GM12878 (cell line): ENCODE data around the gene MRPL32. TPM values are rescaled to one million over a fixed set of nuclear protein-coding genes. Genes with fewer than 3 reads are reported as not detected.

ENCODE experiments used
- ATAC-seq: fragments of 200-7000 bp; cut with Tn5 transposase; 3 replicates; pipeline ENCODE4 v1.9.1; 2020; ENCODE audit warnings: mild to moderate bottlenecking, moderate library complexity
- BruUV-seq: library from RNA; stranded (reverse); fragments of 400-500 nt; replicated peaks from 2 replicates; lab custom pipeline; 2021; lab: Mats Ljungman, UMichigan
- CTCF ChIA-PET: fragments of 300-600 bp; sonication (Branson Sonifier 250); formaldehyde crosslinking; extraction: SDS; loops from one replicate; lab custom pipeline; 2021; ENCODE audit warnings: inconsistent platforms; lab: Yijun Ruan, JAX
- POLR2A ChIA-PET: fragments of 350-600 bp; formaldehyde crosslinking; extraction: SDS; loops from one replicate; lab custom pipeline; 2021; ENCODE audit warnings: inconsistent platforms; lab: Charles Lee
- RAD21 ChIA-PET: fragments of 300-600 bp; sonication (Branson Sonifier 250); formaldehyde crosslinking; loops from one replicate; lab custom pipeline; 2023; ENCODE audit warnings: antibody characterized with exemption; ENCODE audit not compliant: unreplicated experiment; lab: Charles Lee
- SMC1A ChIA-PET: fragments of 300-600 bp; sonication (Branson Sonifier 250); formaldehyde crosslinking; loops from one replicate; lab custom pipeline; 2023; ENCODE audit not compliant: unreplicated experiment, uncharacterized antibody; lab: Charles Lee
- DNase-seq: peaks from one replicate; pipeline ENCODE4 v3.0.0-alpha.2; 2011; ENCODE audit warnings: low read depth, low spot score
- FAIRE-seq: peaks from 3 replicates; lab custom pipeline; 2011; peaks lifted over from hg19 to GRCh38; lab: Jason Lieb, UNC
- H2AFZ ChIP-seq: 2 replicates; pipeline ENCODE4 v1.6.0; 2011; ENCODE audit warnings: low read depth, low read length, control low read depth; ENCODE audit not compliant: control insufficient read depth
- H3K27ac ChIP-seq: 2 replicates; pipeline ENCODE4 v1.5.1; 2011; ENCODE audit warnings: control low read depth; ENCODE audit not compliant: control insufficient read depth, insufficient read depth
- H3K27me3 ChIP-seq, 2 experiments: replicated peaks in 1 of 2; 2 replicates each; pipeline versions ENCODE4 v1.6.0 to v1.6.1; 2011; ENCODE audit warnings: low read length in 1 of 2; ENCODE audit not compliant: control insufficient read depth in 2 of 2, insufficient read depth in 2 of 2
- H3K36me3 ChIP-seq, 2 experiments: 2 replicates each; pipeline ENCODE4 v1.5.1; 2011; ENCODE audit warnings: low read length in 1 of 2; ENCODE audit not compliant: control insufficient read depth in 2 of 2, insufficient read depth in 2 of 2
- H3K4me1 ChIP-seq: 2 replicates; pipeline ENCODE4 v1.6.1; 2011; ENCODE audit warnings: mild to moderate bottlenecking, low read length, moderate library complexity, mixed read lengths; ENCODE audit not compliant: control insufficient read depth, insufficient read depth
- H3K4me2 ChIP-seq: 2 replicates; pipeline ENCODE4 v1.6.0; 2011; ENCODE audit warnings: control low read depth; ENCODE audit not compliant: control insufficient read depth, insufficient read depth
- H3K4me3 ChIP-seq: fragments of 200-600 bp; sonication (generic); 2 replicates; pipeline ENCODE4 v1.5.1; 2016
- H3K79me2 ChIP-seq: 2 replicates; pipeline ENCODE4 v1.6.0; 2011; ENCODE audit warnings: low read length; ENCODE audit not compliant: control insufficient read depth, insufficient read depth
- H3K9ac ChIP-seq: 2 replicates; pipeline ENCODE4 v1.8.0; 2011; ENCODE audit warnings: low read length, control low read depth, mixed read lengths; ENCODE audit not compliant: control insufficient read depth, insufficient read depth
- H3K9me3 ChIP-seq: replicated peaks from 3 replicates; pipeline ENCODE4 v1.5.1; 2011; ENCODE audit warnings: mild to moderate bottlenecking, low read length; ENCODE audit not compliant: control insufficient read depth, insufficient read depth
- H4K20me1 ChIP-seq: 2 replicates; pipeline ENCODE4 v1.6.0; 2011; ENCODE audit not compliant: control insufficient read depth, insufficient read depth
- CHD2 ChIP-seq: IDR thresholded peaks from 2 replicates; pipeline ENCODE4 v1.6.1; 2011; ENCODE audit warnings: low read depth, low read length, improper control_type of control experiment, borderline replicate concordance
- CREB1 ChIP-seq: IDR thresholded peaks from 2 replicates; pipeline ENCODE4 v1.6.1; 2012; ENCODE audit warnings: low read depth, mild to moderate bottlenecking, inconsistent platforms
- GABPA ChIP-seq: IDR thresholded peaks from 2 replicates; pipeline ENCODE4 v1.6.1; 2014; ENCODE audit warnings: antibody characterized with exemption, low read depth, mild to moderate bottlenecking, inconsistent platforms
- IKZF2 ChIP-seq, 2 experiments: fragments of 450-650 bp; IDR thresholded peaks; 2 replicates each; pipeline ENCODE4 v1.6.1; 2017; ENCODE audit warnings: mild to moderate bottlenecking in 2 of 2, moderate library complexity in 2 of 2
- NBN ChIP-seq: fragments of 450-650 bp; IDR thresholded peaks from 2 replicates; pipeline ENCODE4 v1.6.1; 2016
- NFXL1 ChIP-seq: fragments of 450-650 bp; IDR thresholded peaks from 2 replicates; pipeline ENCODE4 v1.6.1; 2017; ENCODE audit warnings: antibody characterized with exemption, mild to moderate bottlenecking, borderline replicate concordance
- NR2C1 ChIP-seq: fragments of 450-650 bp; IDR thresholded peaks from 2 replicates; pipeline ENCODE4 v1.6.1; 2017; ENCODE audit warnings: antibody characterized with exemption, mild to moderate bottlenecking, moderate library complexity
- NR2C2 ChIP-seq: IDR thresholded peaks from 2 replicates; pipeline ENCODE4 v1.6.1; 2011; ENCODE audit warnings: borderline replicate concordance, low read depth; ENCODE audit not compliant: control insufficient read depth, insufficient read length
- PAX8 ChIP-seq: fragments of 450-650 bp; IDR thresholded peaks from 2 replicates; pipeline ENCODE4 v1.6.1; 2017; ENCODE audit warnings: mild to moderate bottlenecking, moderate library complexity
- PBX3 ChIP-seq: IDR thresholded peaks from 2 replicates; pipeline ENCODE4 v1.6.1; 2011; ENCODE audit warnings: mild to moderate bottlenecking, low read depth, low read length, moderate library complexity; ENCODE audit not compliant: insufficient replicate concordance
- POU2F2 ChIP-seq: IDR thresholded peaks from 3 replicates; pipeline ENCODE4 v1.6.1; 2011; ENCODE audit warnings: low read depth, mild to moderate bottlenecking, low read length, borderline replicate concordance
- PRDM15 ChIP-seq: fragments of 450-650 bp; formaldehyde crosslinking; IDR thresholded peaks from 2 replicates; pipeline ENCODE4 v1.4.0; 2020; ENCODE audit warnings: mild to moderate bottlenecking, moderate library complexity
- RFX5 ChIP-seq: IDR thresholded peaks from 2 replicates; pipeline ENCODE4 v1.6.1; 2011; ENCODE audit warnings: low read depth, low read length, improper control_type of control experiment
- SMAD5 ChIP-seq: IDR thresholded peaks from 2 replicates; pipeline ENCODE4 v1.6.1; 2016; ENCODE audit warnings: antibody characterized with exemption, low read depth
- TCF12 ChIP-seq: IDR thresholded peaks from 2 replicates; pipeline ENCODE4 v1.6.1; 2011; ENCODE audit warnings: low read depth, mild to moderate bottlenecking, low read length
- WGBS: methylation state at CpG from one replicate; pipeline ENCODE4 v1.1.6; 2016; ENCODE audit warnings: low lambda C conversion rate; ENCODE audit not compliant: insufficient replicate concordance, insufficient coverage; ENCODE audit errors: missing lambda C conversion rate; 5-methylcytosine and 5-hydroxymethylcytosine counted together
- in situ Hi-C: fragments of 300-500 bp; cut with MboI; formaldehyde crosslinking; loops from 9 replicates; pipeline ENCODE4 v1.14.3; 2018; ENCODE audit warnings: mixed read lengths
- intact Hi-C: fragments of 100-400 bp; cut with micrococcal nuclease; formaldehyde crosslinking; loops from one replicate; pipeline ENCODE4 v1.14.2; 2022; ENCODE audit not compliant: unreplicated experiment
- polyA plus RNA-seq, 11 experiments: library from polyadenylated mRNA; depleted of rRNA in 4 of 11; unstranded in 6 of 11; stranded (reverse) in 5 of 11; fragments of >200 nt; fragmentation: Nextera tagmentation in 4 of 11; fragmentation: Illumina TruSeq in 1 of 11; extraction: Ambion mirVana in 4 of 11; extraction: Trizol in 1 of 11; gene quantifications; 1 replicate in 1 of 11; 2 replicates in 10 of 11; pipeline versions ENCODE4 v1.2.1 to v1.2.3, GENCODE V29; 2011 to 2016; ENCODE audit warnings: inconsistent platforms in 2 of 11, missing spikeins in 2 of 11, low read depth in 1 of 11
- total RNA-seq, 4 experiments: library from RNA; depleted of rRNA in 3 of 4; stranded (reverse); fragments of >200 nt in 3 of 4; fragmentation: Illumina TruSeq in 1 of 4; extraction: Trizol in 1 of 4; gene quantifications; 2 replicates each; pipeline versions ENCODE4 v1.2.1 to v1.2.3, GENCODE V29; 2013 to 2021
- TF ChIP-seq, protein P1 (sequence below): fragments of 450-650 bp; formaldehyde crosslinking; IDR thresholded peaks from 2 replicates; pipeline ENCODE4 v1.5.0; 2022; ENCODE audit warnings: mild to moderate bottlenecking, missing genetic modification characterization

Gene MRPL32
- total and polyA plus RNA-seq, 10 of the 15 experiments (the other 5 are each of a cell fraction or from before 2014, with no cell fraction given): 65.3 to 339 (median 112) TPM

DNA sequence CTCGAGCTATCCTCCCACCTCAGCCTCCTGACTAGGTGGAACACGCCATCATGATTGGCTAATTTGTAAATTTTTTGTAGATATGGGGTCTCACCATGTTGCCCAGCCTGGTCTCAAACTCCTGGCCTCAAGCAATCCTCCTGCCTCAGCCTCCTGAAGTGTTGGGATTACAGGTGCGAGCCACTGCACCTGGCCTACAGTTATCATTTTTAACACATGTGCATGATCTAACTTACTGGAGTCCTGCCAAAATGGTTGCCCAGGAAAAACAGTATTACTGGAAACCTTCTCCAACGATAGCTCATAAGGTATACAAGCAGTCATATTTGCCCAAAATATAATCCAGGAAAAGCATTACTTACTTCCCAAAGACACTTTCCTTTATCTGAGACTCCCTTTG lies 20.2 kb downstream of the MRPL32 start:
- no TSS peak for BruUV-seq
- TF ChIP-seq RFX5 (no peak), POU2F2 (no peak), TCF12 (no peak), PAX8 (no peak), NBN (no peak), NR2C1 (no peak), PBX3 (no peak), NFXL1 (no peak), IKZF2 (IDR thresholded peaks at IDR 0.05) (no peak), GABPA (no peak), PRDM15 (CRISPR knock-in tag) (no peak), NR2C2 (no peak), CREB1 (no peak), CHD2 (no peak), SMAD5 (no peak)
- TF ChIP-seq, protein P1, sequence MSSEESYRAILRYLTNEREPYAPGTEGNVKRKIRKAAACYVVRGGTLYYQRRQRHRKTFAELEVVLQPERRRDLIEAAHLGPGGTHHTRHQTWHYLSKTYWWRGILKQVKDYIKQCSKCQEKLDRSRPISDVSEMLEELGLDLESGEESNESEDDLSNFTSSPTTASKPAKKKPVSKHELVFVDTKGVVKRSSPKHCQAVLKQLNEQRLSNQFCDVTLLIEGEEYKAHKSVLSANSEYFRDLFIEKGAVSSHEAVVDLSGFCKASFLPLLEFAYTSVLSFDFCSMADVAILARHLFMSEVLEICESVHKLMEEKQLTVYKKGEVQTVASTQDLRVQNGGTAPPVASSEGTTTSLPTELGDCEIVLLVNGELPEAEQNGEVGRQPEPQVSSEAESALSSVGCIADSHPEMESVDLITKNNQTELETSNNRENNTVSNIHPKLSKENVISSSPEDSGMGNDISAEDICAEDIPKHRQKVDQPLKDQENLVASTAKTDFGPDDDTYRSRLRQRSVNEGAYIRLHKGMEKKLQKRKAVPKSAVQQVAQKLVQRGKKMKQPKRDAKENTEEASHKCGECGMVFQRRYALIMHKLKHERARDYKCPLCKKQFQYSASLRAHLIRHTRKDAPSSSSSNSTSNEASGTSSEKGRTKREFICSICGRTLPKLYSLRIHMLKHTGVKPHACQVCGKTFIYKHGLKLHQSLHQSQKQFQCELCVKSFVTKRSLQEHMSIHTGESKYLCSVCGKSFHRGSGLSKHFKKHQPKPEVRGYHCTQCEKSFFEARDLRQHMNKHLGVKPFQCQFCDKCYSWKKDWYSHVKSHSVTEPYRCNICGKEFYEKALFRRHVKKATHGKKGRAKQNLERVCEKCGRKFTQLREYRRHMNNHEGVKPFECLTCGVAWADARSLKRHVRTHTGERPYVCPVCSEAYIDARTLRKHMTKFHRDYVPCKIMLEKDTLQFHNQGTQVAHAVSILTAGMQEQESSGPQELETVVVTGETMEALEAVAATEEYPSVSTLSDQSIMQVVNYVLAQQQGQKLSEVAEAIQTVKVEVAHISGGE (CRISPR knock-in tag): no peak

More for the DNA sequence above, 20.2 kb downstream of the MRPL32 start:
- Histone ChIP-seq H3K9ac (no peak overlapping the region), H3K36me3 (no peaks in the 10 kb centered on the region), H4K20me1 (no peaks in the 10 kb centered on the region), H3K9me3 (no peaks in the 10 kb centered on the region; the same call in 1 of the 3 replicates), H3K27me3 (no peaks in the 10 kb centered on the region), H3K4me1 (no peaks in the 10 kb centered on the region), H3K4me2 (no peak overlapping the region), H3K4me3 (no peak overlapping the region), H3K27ac (no peak overlapping the region), H3K79me2 (no peaks in the 10 kb centered on the region), H2AFZ (no peak overlapping the region)
- in situ Hi-C loops: no loop called here
- 23% methylated on average over 4 of the region's 4 CpGs for WGBS
- no peak for DNase-seq
- no peak for ATAC-seq
- RAD21 ChIA-PET: no interaction called here
- POLR2A ChIA-PET: no interaction called here
- intact Hi-C loops: no loop called here
- no peak for FAIRE-seq
- SMC1A ChIA-PET: no interaction called here
- CTCF ChIA-PET: interaction anchor here (1.2 kb wide), 1 partner anchor 9 kb away, joined by 5 read pairs; no protein-coding TSS in a partner anchor
